Amniotic stem cell (primary cell): ENCODE data around the gene ARHGEF37.

ENCODE experiments used
- DNase-seq: peaks from one replicate; lab custom pipeline; 2025; lab: John Stamatoyannopoulos, UW

Gene ARHGEF37

DNA sequence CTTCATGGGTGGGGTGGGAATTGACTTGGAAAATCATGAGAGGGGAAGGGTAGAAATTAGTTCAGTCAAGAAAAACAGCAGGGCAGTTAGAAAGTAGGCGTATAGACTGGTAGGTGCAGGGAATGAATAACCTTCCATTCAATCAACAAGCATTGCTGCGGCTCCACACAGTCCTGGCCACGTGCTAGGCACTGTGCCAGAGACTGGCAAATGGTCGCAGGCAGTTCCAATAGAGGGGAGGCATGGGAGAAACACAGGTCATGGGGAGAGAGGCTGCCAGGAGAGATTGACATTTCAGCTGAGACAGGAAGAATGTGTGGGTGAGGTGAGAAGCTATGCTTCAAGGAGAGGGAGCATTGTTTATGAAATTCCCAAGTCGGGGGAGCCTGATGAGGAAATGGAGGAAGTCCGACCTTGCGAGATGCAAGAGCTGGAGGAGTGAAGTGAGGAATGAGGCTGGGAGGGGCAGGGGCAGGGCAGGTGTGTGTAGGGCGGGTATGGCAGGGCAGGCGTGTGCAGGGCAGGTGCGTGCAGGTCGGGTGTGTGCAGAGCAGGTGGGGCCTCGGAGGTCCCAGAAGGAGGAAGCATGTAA lies 94.4 kb downstream of the ARHGEF37 start:
- no peak for DNase-seq

- no peak for DNase-seq
These were observed 96.4 kb downstream of the ARHGEF37 start for GRCh38 chr5:149677731-149678130.

DNA sequence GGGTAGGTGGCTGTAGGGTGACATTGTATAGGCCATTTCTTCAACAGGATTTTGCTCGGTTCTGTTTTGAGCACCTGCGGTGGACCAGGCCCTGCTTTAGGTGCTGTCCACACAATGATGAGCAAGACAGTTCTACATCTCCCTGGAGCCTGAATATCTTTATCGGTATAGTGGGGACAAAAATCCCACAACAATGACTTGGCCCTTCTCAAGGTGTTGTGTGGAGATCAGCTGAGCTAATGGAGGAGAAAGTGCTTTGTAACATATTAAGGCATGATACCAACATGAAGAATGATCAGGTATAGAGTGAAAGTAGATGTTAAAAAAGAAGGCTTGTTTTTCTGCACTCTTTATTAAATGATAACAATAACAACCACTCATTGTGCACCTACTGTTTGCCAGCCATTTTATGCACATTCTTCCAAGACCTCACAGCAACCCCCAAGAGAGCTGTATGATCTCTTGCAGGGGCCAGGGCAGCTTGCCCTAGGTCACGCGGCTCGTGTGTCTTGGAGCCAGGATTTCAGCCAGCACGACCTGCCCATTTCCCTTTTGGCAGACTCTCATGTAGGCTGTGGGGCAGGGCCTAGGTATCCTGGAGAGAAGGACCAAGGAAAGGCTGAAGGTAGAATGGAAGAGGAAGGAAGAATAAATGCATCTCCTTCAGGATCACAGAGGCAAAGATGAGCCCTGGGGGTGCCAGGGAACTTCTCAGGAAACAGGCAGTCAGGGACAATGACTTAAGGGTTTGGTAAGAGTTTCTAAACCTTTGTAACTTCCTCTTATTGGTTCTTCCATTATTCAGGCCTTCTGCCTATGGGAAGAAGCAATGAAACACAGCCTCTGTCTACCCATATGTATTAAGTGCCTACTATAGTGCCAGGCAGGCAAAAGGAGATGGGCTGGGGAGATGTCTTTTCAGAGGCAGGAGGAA lies 98.8 kb downstream of the ARHGEF37 start:
- DNase-seq = no peak

DNA sequence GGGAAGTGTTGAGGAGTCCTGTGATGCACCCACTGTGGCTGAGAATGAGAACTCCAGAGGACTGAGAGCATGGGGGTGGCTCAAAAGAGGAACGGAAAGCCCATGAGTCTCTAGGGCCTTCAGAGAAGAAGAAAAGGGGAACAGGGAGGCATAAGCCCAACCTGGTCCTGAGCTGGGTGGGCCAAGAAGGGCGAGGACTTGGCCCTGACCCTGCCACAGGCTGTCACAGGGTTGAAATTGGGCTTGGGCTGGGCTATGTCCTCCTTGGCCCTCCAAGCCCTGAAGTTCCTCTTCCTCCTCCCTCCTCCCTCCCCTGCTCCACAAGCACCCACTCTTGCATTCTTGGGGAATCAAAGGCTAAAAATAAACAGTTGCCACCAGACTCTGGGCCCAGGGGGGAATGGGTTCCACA lies 99.5 kb downstream of the ARHGEF37 start:
- no peak for DNase-seq

- no peak for DNase-seq
These were observed 100.0 kb downstream of the ARHGEF37 start for GRCh38 chr5:149681252-149681651.

- no peak for DNase-seq
These were observed 100.6 kb downstream of the ARHGEF37 start for GRCh38 chr5:149681922-149682321.

DNA sequence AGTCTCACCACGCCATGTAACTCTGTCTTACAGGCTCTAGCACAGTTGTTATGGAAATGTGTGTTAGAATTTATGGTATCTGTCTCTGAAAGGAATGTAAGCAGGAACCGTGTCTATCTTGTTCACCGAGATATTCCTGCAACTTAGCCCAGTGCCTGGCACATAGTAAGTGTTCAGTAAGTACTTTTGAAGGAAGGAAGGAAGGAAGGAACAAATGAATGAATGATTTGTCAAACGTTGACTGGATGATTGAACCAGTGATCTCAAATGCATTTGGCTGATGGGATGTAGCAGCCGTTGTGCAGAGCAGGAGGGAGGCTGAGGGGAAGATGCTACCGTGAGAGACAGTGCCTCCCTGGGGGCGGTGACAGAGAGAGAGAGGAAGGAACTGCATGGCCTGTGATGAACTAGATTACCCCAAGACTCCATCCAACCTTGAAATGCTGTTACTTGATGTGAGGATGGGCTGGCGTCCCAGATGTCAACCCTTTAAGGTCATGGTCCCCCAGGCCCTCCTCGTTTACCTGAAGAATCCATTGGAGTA lies 101.3 kb downstream of the ARHGEF37 start:
- no peak for DNase-seq

DNA sequence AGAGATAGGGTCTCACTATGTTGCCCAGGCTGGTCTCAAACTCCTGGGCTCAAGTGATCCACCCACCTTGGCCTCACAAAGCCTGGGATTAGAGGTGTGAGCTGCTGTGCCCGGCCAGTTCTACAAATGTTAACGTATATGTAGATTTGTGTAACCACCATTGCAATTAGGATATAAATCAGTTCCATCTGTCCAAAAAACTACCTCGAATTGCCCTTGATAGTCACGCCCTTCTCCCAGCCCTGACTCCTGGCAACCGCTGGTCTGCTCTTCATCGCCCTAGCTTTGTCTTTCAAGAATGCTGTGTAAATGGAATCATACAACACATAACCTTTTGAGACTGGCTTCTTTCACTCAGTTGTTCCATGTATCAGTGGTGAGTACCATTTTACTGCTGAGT lies 102.7 kb downstream of the ARHGEF37 start:
- no peak for DNase-seq

DNA sequence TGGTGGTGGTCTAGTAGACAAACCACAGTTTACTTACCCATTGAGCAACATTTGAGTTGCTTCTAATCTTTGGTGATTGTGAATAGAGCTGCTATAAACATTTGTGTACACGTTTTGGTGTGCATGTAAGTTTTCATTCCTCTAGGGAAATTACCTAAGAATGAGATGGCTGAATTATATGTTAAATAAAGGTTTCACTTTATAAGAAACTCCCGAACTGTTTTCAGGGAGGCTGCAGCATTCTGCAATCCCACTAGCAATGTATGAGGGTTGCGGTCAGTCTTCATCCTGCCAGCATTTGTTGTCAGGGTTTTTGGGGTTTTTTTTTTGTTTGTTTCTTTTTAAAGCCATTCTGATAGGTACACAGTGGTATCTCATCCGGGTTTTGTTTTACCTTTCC lies 103.1 kb downstream of the ARHGEF37 start:
- DNase-seq = no peak
